GM10266 (cell line): ENCODE results near the gene ADAM19.

Experiments
- DNase-seq: peaks from one replicate; pipeline ENCODE4 v3.0.0; 2012; ENCODE audit errors: extremely low spot score
- TF ChIP-seq, protein P1 (sequence below): IDR thresholded peaks from 2 replicates; pipeline ENCODE4 v1.5.1; 2012; ENCODE audit warnings: mild to moderate bottlenecking, low read depth; ENCODE audit not compliant: control insufficient read depth, insufficient read depth; ENCODE audit errors: missing control alignments

Gene ADAM19

DNA sequence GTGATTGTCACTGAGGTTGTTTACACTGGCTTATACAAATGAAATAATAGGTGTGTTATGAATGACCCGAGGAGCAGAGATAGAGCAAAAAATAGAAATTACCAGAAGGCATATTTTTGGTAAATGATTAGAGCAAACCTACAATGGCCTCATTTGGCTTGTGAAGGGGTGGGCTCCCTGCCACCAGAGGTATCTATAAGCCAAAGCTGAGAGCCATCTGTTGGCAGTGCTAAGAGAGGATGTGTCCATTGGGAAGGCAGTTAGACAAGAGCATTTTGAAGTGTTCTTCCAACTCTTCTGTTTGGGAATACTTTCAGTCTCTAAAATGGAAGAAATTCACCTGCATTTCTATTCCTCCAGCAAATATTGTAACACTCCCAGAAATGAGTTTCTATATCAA lies 104.9 kb downstream of the ADAM19 start:
- no peak for DNase-seq
- TF ChIP-seq, protein P1, sequence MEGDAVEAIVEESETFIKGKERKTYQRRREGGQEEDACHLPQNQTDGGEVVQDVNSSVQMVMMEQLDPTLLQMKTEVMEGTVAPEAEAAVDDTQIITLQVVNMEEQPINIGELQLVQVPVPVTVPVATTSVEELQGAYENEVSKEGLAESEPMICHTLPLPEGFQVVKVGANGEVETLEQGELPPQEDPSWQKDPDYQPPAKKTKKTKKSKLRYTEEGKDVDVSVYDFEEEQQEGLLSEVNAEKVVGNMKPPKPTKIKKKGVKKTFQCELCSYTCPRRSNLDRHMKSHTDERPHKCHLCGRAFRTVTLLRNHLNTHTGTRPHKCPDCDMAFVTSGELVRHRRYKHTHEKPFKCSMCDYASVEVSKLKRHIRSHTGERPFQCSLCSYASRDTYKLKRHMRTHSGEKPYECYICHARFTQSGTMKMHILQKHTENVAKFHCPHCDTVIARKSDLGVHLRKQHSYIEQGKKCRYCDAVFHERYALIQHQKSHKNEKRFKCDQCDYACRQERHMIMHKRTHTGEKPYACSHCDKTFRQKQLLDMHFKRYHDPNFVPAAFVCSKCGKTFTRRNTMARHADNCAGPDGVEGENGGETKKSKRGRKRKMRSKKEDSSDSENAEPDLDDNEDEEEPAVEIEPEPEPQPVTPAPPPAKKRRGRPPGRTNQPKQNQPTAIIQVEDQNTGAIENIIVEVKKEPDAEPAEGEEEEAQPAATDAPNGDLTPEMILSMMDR, result no peak

DNA sequence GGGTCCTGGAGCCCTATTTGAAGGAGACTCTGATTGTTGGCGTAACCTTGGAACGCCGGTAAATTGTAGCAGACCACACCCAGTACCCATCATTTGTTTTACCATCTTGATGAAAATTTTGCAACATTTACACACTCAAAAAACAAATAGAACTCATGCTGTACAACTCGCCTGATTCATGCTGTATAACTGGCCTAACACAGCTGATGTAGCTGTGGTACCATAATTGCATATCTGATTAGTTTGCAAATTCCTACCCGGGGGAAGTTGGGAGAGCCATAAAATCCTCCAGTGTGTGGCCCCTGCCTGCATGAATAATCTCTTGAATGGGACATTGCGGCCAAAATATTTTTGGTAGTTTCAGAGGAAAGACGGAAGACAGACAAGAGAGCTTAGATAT lies 105.9 kb downstream of the ADAM19 start:
- DNase-seq, result no peak
- TF ChIP-seq, protein P1, result no peak

DNA sequence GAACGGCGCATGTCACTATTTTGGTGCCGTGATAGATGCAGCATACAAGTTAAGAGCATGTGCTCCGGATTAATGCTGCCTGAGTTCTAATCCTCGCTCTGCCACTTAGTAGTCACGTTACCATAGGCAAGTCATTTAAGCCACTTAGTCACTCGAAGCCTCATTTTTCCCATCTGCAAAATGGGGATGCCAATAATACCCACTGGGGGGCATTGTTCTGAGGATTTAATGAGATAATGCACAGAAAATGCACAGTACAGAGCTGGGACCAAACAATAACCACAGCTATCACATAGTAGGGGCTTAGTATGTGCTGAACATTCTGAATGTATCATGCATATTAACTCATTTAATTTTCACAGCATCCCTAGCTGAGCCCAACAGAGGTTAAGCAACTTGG lies 106.5 kb downstream of the ADAM19 start:
- no peak for DNase-seq
- TF ChIP-seq, protein P1, result no peak

DNA sequence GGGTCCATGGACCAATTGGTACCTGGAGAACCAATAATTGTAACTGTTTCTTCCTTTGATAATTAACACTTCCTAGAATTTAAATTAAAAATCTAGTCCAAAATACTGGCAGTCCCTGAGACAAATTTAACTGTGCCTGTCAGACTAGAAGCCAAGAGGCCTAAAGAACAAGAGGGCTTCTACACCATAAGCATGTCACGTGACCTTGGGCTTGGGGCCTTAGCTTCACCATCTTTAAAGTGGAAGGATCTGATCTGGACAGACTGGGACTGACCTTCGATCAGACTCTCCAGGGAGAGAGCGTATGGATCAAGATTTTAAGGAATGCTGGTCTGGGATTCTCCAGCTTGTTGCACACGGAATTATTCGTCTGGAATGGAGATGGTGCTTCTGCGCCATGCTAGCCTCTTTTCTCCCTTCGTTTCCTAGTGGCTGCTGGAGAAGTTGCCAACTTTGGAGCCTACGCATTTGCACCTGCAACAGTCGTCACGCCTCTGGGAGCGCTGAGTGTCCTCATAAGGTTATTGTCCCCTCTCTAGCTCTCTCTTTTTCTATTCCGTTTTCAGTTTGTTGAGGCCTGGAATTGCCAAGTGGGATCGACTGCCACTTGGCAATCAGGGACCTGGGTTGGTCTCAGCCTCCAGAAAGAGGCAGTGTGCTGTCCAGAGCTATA lies 107.1 kb downstream of the ADAM19 start:
- no peak for DNase-seq
- TF ChIP-seq, protein P1, result no peak

DNA sequence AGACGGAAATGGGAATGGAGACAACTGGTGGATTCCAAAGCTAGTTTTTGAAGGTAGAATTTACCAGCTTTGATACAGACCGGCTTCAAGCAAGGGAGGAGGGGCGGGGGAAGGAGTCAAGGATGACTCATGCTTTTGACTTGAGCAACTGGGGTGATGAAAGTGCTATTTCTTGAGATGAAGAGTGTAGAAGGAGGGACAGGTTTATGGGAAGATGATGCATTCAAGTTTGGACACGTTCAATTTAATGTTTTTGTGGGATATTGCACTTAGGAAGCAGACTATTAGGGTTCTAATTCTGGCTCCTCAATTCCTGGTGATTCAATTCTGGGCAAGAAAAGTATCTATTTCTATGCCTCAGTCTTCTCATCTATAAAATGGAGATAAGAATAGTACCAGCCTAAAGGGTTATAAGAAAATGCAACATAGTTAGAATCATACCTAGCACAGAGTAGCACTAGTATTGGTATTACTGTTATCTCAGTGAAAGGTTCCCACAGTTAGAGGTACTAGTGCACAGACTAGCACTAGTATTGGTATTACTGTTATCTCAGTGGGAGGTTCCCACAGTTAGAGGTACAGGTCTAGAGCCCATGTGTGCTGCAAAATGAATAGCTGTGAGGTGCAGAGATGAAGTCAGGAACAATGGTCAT lies 110.9 kb downstream of the ADAM19 start:
- peak; percentile 65 for DNase-seq
- TF ChIP-seq, protein P1, result no peak

DNA sequence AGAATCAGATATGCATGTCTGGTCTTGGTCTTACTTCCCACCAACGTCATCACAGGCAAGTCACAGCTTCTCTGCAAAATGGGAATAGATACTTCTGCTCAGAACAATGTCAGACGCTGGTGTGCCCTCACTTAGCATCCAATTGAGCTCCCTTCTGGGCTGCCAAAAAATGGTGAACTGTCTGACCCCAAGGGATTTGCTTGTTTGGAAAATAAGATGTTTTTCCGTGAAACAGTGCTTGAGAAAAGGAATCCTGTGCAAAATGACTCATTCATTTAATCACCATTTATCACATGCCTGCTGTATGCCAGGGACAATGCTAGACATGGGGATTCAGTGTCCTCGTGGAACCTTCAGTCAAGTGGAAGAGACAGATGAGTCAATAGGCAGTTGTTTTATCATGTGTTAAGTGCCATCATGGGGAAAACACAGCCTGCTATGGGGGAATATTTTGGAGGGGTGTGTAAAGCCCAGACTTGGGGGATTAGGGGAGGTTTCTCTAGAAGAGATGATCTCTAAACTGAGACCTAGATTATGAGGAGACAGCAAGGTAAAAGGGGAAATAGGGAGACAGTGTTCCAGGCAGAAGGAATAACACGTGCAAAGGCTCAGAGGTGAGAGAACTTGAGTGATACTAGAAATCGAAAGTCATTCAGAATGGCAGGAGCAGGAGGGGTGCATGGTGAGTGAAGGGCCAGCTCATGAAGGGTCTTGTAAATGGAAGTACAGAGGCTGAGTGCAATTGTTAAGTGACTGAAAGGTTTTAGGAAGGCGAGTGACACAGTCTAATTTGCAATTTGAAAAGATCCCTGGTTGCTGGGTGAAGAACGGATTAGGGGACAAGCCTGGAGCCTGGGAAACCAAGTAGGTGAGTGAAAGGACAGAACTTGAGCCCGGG lies 111.7 kb downstream of the ADAM19 start:
- TF ChIP-seq, protein P1, result no peak
- no peak for DNase-seq
